ENCODE measurements around the gene SYNGAP1. TPM values are rescaled to one million over a fixed set of nuclear protein-coding genes. Genes with fewer than 3 reads are reported as not detected.
"Not testable (repeated sequence)": the region's sequence is repeated elsewhere in the genome, so short reads cannot be mapped to it uniquely, and the experiment has no call there.

The SYNGAP1 gene
- total RNA-seq, 1 donor from 2014 or later = 16.0 TPM

DNA sequence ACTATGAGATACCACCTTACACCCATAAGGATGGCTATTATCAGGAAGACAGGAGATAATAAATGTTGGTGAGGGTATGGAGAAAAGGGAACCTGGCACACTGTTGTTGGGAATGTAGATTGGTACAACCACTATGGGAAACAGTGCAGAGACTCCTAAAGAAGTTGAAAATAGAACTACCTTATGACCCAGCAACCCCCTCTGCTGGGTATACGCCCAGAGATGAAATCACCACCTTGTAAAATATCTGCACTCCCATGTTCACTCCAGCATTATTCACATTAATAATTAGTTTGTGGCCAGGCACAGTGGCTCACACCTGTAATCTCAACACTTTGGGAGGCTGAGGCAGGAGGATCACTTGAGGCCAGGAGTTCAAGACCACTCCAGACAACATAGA, 61.3 kb downstream of the SYNGAP1 start:
- intact Hi-C loops (cut with DNase I) = no loop called here
- Histone ChIP-seq H3K4me1 (no peaks in the 10 kb centered on the region), H3K9me3 (no peaks in the 10 kb centered on the region), H3K27ac (no peak overlapping the region), H3K36me3 (no peaks in the 10 kb centered on the region), H3K27me3 (no peaks in the 10 kb centered on the region), H3K4me3 (no peak overlapping the region)
- no peak for DNase-seq (ENCODE audit: extremely low spot score in 2 of 2)
- TF ChIP-seq CTCF (IDR thresholded peaks at IDR 0.05) = no peak

- intact Hi-C loops (cut with DNase I); H3K4me1 ChIP-seq; H3K9me3 ChIP-seq; H3K27me3 ChIP-seq; DNase-seq (ENCODE audit: extremely low spot score in 2 of 2); H3K36me3 ChIP-seq; H3K27ac ChIP-seq; H3K4me3 ChIP-seq: not testable (repeated sequence)
These were observed 62.8 kb downstream of the SYNGAP1 start for GRCh38 chr6:33482620-33483019.

DNA sequence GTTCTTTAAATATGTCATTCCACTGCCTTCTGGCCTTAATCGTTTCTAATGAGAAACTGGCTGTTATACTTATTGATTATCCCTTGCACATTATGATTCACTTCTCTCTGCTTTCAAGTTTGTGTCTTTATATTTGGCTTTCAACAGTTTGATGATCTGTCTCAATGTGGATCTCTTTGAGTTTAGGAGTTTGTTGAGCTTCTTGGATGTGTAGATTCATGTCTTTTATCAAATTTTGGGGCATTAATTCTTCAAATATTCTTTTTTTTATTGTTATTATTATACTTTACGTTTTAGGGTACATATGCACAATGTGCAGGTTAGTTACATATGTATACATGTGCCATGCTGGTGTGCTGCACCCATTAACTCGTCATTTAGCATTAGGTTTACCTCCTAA, 63.8 kb downstream of the SYNGAP1 start:
- intact Hi-C loops (cut with DNase I) = no loop called here
- no peaks in the 10 kb centered on the region for H3K4me1 ChIP-seq

GRCh38 chr6:33484673-33485262, 64.9 kb downstream of the SYNGAP1 start:
- H3K27ac ChIP-seq; H3K4me3 ChIP-seq; H3K27me3 ChIP-seq; H3K36me3 ChIP-seq; H3K4me1 ChIP-seq; intact Hi-C loops (cut with DNase I); H3K9me3 ChIP-seq; DNase-seq (ENCODE audit: extremely low spot score in 2 of 2): not testable (repeated sequence)

More for the DNA sequence above, 63.8 kb downstream of the SYNGAP1 start:
- Histone ChIP-seq H3K4me3 (no peak overlapping the region), H3K36me3 (no peaks in the 10 kb centered on the region), H3K27ac (no peak overlapping the region), H3K9me3 (no peaks in the 10 kb centered on the region), H3K27me3 (no peaks in the 10 kb centered on the region)
- DNase-seq (ENCODE audit: extremely low spot score in 2 of 2) = no peak
- no peak for TF ChIP-seq POLR2A (IDR thresholded peaks at IDR 0.05)
- TF ChIP-seq CTCF (IDR thresholded peaks at IDR 0.05) = no peak
- no peak for TF ChIP-seq POLR2AphosphoS5 (IDR thresholded peaks at IDR 0.05; ENCODE audit: insufficient read depth in 1 of 2, low read depth in 1 of 2)

DNA sequence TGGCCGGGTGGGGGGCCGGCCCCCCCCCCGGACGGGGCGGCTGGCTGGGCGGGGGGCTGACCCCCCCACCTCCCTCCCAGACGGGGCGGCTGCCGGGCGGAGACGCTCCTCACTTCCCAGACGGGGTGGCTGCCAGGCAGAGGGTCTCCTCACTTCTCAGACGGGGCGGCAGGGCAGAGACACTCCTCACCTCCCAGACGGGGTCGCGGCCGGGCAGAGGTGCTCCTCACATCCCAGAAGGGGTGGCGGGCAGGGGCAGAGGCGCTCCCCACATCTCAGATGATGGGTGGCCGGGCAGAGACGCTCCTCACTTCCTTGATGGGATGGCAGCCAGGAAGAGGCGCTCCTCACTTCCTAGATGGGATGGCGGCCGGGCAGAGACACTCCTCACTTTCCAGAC, 65.8 kb downstream of the SYNGAP1 start:
- intact Hi-C loops (cut with DNase I); H3K4me3 ChIP-seq; H3K9me3 ChIP-seq; H3K27me3 ChIP-seq; DNase-seq (ENCODE audit: extremely low spot score in 2 of 2); H3K27ac ChIP-seq; H3K4me1 ChIP-seq; H3K36me3 ChIP-seq: not testable (repeated sequence)

DNA sequence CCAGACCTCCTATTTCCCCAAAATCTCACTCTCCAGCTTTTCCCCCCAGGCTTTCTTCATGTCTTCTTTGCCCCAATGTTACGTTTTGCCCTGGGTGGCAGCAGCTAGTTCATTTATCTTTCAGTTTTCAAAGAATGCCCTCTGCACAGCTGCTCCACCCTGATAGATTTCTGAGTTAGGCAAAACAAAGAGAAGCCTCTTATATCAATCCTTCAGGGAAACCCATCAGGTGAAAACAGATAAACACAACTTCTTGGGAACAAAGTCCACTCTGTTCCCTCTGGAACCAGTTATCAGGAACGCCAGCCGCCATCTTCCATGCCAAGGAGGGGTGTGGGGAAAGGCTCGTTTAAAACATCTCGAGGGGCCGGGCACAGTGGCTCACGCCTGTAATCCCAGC, 68.5 kb downstream of the SYNGAP1 start:
- TF ChIP-seq CTCF (IDR thresholded peaks at IDR 0.05) = no peak
- no peak for TF ChIP-seq POLR2A (IDR thresholded peaks at IDR 0.05)
- no peak for TF ChIP-seq POLR2AphosphoS5 (IDR thresholded peaks at IDR 0.05; ENCODE audit: insufficient read depth in 1 of 2, low read depth in 1 of 2)
- no peak overlapping the region for H3K4me3 ChIP-seq
- intact Hi-C loops (cut with DNase I) = no loop called here
- H3K27me3 ChIP-seq = no peaks in the 10 kb centered on the region
- H3K9me3 ChIP-seq = no peaks in the 10 kb centered on the region
- H3K36me3 ChIP-seq = no peaks in the 10 kb centered on the region
- no peaks in the 10 kb centered on the region for H3K4me1 ChIP-seq
- DNase-seq (ENCODE audit: extremely low spot score in 2 of 2) = no peak
- H3K27ac ChIP-seq = no peak overlapping the region

DNA sequence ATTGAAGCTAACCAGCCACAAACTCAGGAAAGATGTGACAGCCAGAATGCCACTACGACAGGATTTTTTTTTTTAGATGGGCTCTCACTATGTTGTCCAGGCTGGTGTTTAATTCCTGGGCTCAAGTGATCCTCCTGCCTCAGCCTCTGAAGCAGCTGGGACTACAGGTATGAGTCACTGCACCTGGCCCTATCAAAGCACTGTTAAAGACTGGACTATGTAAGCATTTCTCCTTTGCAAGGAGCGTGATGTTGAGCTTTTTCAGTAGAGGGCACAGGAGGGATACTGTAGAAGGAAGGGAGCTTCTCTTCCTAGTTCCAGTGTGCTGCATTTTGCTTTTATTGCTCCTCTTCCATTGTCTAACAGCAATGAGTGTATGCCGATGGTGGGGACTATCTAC, 70.3 kb downstream of the SYNGAP1 start:
- Histone ChIP-seq H3K4me1 (no peaks in the 10 kb centered on the region), H3K27me3 (no peaks in the 10 kb centered on the region), H3K27ac (no peak overlapping the region), H3K4me3 (no peak overlapping the region), H3K36me3 (no peaks in the 10 kb centered on the region), H3K9me3 (no peaks in the 10 kb centered on the region)
- intact Hi-C loops (cut with DNase I) = no loop called here
- no peak for DNase-seq (ENCODE audit: extremely low spot score in 2 of 2)
- no peak for TF ChIP-seq POLR2A (IDR thresholded peaks at IDR 0.05)
- no peak for TF ChIP-seq POLR2AphosphoS5 (IDR thresholded peaks at IDR 0.05; ENCODE audit: insufficient read depth in 1 of 2, low read depth in 1 of 2)
- TF ChIP-seq CTCF (IDR thresholded peaks at IDR 0.05) = no peak

Data from vagina (tissue), 2 donors.